GM12878 (cell line): ENCODE results near the gene CLDN4.

Source experiments
- CTCF ChIP-seq, 3 experiments: IDR thresholded peaks in 2 of 3; conservative IDR thresholded peaks in 1 of 3; 2 replicates each; pipeline ENCODE4 v1.5.1; 2011; ENCODE audit warnings: low read depth in 3 of 3, low read length in 3 of 3, mild to moderate bottlenecking in 3 of 3, control low read depth in 2 of 3, moderate library complexity in 2 of 3, inconsistent platforms in 1 of 3, mixed read lengths in 1 of 3; ENCODE audit not compliant: control insufficient read depth in 2 of 3, insufficient read depth in 1 of 3; ENCODE audit errors: extremely low read depth in 1 of 3
- EED ChIP-seq: sonication (generic); IDR thresholded peaks from 2 replicates; pipeline ENCODE4 v1.6.1; 2016; ENCODE audit warnings: antibody characterized with exemption, low read depth
- FOS ChIP-seq: IDR thresholded peaks from 3 replicates; pipeline ENCODE4 v1.6.1; 2011; ENCODE audit warnings: borderline replicate concordance; ENCODE audit not compliant: insufficient read length; ENCODE audit errors: extremely low read depth
- JUND ChIP-seq: IDR thresholded peaks from 2 replicates; pipeline ENCODE4 v1.6.1; 2012; ENCODE audit warnings: low read depth, mild to moderate bottlenecking, low read length, improper control_type of control experiment, moderate library complexity
- KDM1A ChIP-seq: fragments of 200-600 bp; sonication (generic); IDR thresholded peaks from 2 replicates; pipeline ENCODE4 v1.6.1; 2016; ENCODE audit warnings: borderline replicate concordance
- POLR2AphosphoS5 ChIP-seq: IDR thresholded peaks from 2 replicates; pipeline ENCODE4 v1.6.1; 2011; ENCODE audit warnings: mild to moderate bottlenecking, low read length, inconsistent platforms
- RCOR1 ChIP-seq: conservative IDR thresholded peaks from 2 replicates; pipeline ENCODE4 v1.6.1; 2012; ENCODE audit warnings: low read depth, low read length, improper control_type of control experiment
- SMC3 ChIP-seq: IDR thresholded peaks from 2 replicates; pipeline ENCODE4 v1.6.1; 2011; ENCODE audit warnings: low read length, improper control_type of control experiment, borderline replicate concordance
- STAT1 ChIP-seq: fragments of 450-650 bp; conservative IDR thresholded peaks from 2 replicates; pipeline ENCODE4 v1.6.1; 2014; ENCODE audit warnings: antibody characterized with exemption, mild to moderate bottlenecking
- USF2 ChIP-seq: IDR thresholded peaks from 2 replicates; pipeline ENCODE4 v1.6.1; 2011; ENCODE audit warnings: low read depth, low read length, improper control_type of control experiment, borderline replicate concordance
- ZNF687 ChIP-seq: fragments of 450-650 bp; IDR thresholded peaks from 2 replicates; pipeline ENCODE4 v1.6.1; 2017; ENCODE audit warnings: mild to moderate bottlenecking, moderate library complexity
- TF ChIP-seq, protein P1 (sequence below): fragments of 450-650 bp; IDR thresholded peaks from 2 replicates; pipeline ENCODE4 v1.6.1; 2016; ENCODE audit warnings: mild to moderate bottlenecking

- TF ChIP-seq, protein P1, sequence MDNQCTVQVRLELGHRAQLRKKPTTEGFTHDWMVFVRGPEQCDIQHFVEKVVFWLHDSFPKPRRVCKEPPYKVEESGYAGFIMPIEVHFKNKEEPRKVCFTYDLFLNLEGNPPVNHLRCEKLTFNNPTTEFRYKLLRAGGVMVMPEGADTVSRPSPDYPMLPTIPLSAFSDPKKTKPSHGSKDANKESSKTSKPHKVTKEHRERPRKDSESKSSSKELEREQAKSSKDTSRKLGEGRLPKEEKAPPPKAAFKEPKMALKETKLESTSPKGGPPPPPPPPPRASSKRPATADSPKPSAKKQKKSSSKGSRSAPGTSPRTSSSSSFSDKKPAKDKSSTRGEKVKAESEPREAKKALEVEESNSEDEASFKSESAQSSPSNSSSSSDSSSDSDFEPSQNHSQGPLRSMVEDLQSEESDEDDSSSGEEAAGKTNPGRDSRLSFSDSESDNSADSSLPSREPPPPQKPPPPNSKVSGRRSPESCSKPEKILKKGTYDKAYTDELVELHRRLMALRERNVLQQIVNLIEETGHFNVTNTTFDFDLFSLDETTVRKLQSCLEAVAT: no peak
- TF ChIP-seq JUND: no peak
- TF ChIP-seq RCOR1: no peak
- no peak for TF ChIP-seq STAT1
- TF ChIP-seq ZNF687: no peak
- no peak for TF ChIP-seq CTCF (IDR thresholded peaks at IDR 0.05 in 2 of 3, conservative IDR thresholded peaks at IDR 0.05 in 1 of 3; ENCODE audit: control insufficient read depth in 2 of 3, extremely low read depth in 1 of 3, insufficient read depth in 1 of 3, low read depth in 3 of 3, low read length in 3 of 3)
- no peak for TF ChIP-seq EED
- TF ChIP-seq KDM1A: no peak
- no peak for TF ChIP-seq USF2
- TF ChIP-seq SMC3: no peak
- TF ChIP-seq FOS: no peak
- no peak for TF ChIP-seq POLR2AphosphoS5
Observed at GRCh38 chr7:73876361-73876760, 45.6 kb downstream of the CLDN4 start.
